ENCODE measurements around the gene JUNB. TPM values are rescaled to one million over a fixed set of nuclear protein-coding genes. Genes with fewer than 3 reads are reported as not detected.

The JUNB gene
- total and polyA plus RNA-seq, 2 of the 13 experiments (the other 11 are each of a cell fraction or from before 2014, with no cell fraction given) = 7.7 to 8.2 TPM

DNA sequence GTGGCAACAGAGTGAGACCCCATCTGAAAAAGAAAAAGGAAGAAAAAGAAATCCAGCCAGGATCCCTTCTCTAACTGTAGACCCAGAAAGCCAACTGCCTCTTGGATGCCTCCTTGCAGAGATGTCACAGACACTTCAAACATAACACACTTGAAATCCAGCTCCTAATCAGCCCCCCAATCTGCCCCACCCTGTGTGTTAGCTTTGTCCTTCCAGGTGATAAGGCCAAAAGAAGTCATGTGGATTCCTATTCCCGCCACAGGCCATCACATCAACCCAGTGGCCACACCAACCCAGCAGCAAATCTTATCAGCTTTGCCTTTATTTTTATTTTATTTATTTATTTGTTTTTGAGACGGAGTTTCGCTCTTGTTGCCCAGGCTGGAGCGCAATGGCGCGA is 31.6 kb upstream of the JUNB start:
- H3K9me3 ChIP-seq (ENCODE audit: low read length) = no peaks in the 10 kb centered on the region
- no peak for FAIRE-seq
- H3K27ac ChIP-seq (ENCODE audit: extremely low read length, insufficient read depth, low read length) = no peak overlapping the region
- no peak overlapping the region for H2AFZ ChIP-seq (ENCODE audit: low read length)
- H3K79me2 ChIP-seq (ENCODE audit: insufficient read depth, low read length) = no peaks in the 10 kb centered on the region
- in situ Hi-C loops (cut with HindIII; ENCODE audit: extremely low pct_ligation_motif_present, low pct_unique_long_range_greater_than_20kb) = loop anchor here (5.0 kb wide), 1 partner anchor 47 kb away; no protein-coding TSS in a partner anchor
- DNase-seq (ENCODE audit: low spot score) = no peak
- no peak overlapping the region for H3K4me2 ChIP-seq (ENCODE audit: low read depth, low read length)
- no peak for TF ChIP-seq GTF2F1 (IDR thresholded peaks at IDR 0.05; ENCODE audit: low read length)
- no peak for TF ChIP-seq FOXJ3 (CRISPR knock-in tag; IDR thresholded peaks at IDR 0.05; ENCODE audit: borderline replicate concordance)
- no peak for TF ChIP-seq MTA1 (CRISPR knock-in tag; IDR thresholded peaks at IDR 0.05; ENCODE audit: borderline replicate concordance)
- TF ChIP-seq NCOR1 (IDR thresholded peaks at IDR 0.05; ENCODE audit: borderline replicate concordance, low read length) = no peak
- TF ChIP-seq ELF4 (CRISPR knock-in tag; IDR thresholded peaks at IDR 0.05; ENCODE audit: borderline replicate concordance) = no peak
- TF ChIP-seq ZMYM3 (CRISPR knock-in tag; IDR thresholded peaks at IDR 0.05) = no peak
- TF ChIP-seq, protein P1, sequence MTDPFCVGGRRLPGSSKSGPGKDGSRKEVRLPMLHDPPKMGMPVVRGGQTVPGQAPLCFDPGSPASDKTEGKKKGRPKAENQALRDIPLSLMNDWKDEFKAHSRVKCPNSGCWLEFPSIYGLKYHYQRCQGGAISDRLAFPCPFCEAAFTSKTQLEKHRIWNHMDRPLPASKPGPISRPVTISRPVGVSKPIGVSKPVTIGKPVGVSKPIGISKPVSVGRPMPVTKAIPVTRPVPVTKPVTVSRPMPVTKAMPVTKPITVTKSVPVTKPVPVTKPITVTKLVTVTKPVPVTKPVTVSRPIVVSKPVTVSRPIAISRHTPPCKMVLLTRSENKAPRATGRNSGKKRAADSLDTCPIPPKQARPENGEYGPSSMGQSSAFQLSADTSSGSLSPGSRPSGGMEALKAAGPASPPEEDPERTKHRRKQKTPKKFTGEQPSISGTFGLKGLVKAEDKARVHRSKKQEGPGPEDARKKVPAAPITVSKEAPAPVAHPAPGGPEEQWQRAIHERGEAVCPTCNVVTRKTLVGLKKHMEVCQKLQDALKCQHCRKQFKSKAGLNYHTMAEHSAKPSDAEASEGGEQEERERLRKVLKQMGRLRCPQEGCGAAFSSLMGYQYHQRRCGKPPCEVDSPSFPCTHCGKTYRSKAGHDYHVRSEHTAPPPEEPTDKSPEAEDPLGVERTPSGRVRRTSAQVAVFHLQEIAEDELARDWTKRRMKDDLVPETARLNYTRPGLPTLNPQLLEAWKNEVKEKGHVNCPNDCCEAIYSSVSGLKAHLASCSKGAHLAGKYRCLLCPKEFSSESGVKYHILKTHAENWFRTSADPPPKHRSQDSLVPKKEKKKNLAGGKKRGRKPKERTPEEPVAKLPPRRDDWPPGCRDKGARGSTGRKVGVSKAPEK (CRISPR knock-in tag; IDR thresholded peaks at IDR 0.05; ENCODE audit: borderline replicate concordance) = no peak
- TF ChIP-seq SOX5 (CRISPR knock-in tag; IDR thresholded peaks at IDR 0.05; ENCODE audit: borderline replicate concordance) = no peak
- TF ChIP-seq EED (CRISPR knock-in tag; IDR thresholded peaks at IDR 0.05) = no peak
- TF ChIP-seq, protein P2, sequence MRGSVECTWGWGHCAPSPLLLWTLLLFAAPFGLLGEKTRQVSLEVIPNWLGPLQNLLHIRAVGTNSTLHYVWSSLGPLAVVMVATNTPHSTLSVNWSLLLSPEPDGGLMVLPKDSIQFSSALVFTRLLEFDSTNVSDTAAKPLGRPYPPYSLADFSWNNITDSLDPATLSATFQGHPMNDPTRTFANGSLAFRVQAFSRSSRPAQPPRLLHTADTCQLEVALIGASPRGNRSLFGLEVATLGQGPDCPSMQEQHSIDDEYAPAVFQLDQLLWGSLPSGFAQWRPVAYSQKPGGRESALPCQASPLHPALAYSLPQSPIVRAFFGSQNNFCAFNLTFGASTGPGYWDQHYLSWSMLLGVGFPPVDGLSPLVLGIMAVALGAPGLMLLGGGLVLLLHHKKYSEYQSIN (CRISPR knock-in tag; IDR thresholded peaks at IDR 0.05; ENCODE audit: borderline replicate concordance) = no peak
- no peak for TF ChIP-seq RBFOX2 (IDR thresholded peaks at IDR 0.05; ENCODE audit: low read depth, low read length)
- TF ChIP-seq, protein P3, sequence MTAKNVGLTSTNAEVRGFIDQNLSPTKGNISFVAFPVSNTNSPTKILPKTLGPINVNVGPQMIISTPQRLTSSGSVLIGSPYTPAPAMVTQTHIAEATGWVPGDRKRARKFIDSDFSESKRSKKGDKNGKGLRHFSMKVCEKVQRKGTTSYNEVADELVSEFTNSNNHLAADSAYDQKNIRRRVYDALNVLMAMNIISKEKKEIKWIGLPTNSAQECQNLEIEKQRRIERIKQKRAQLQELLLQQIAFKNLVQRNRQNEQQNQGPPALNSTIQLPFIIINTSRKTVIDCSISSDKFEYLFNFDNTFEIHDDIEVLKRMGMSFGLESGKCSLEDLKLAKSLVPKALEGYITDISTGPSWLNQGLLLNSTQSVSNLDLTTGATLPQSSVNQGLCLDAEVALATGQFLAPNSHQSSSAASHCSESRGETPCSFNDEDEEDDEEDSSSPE (CRISPR knock-in tag; IDR thresholded peaks at IDR 0.05) = no peak
- WGBS (ENCODE audit: low lambda C conversion rate) = 81% methylated on average over 6 of the region's 6 CpGs
- no peak overlapping the region for H3K9ac ChIP-seq (ENCODE audit: insufficient read depth, low read depth, low read length)
- peaks cover 14% of the 10 kb centered on the region for H3K4me1 ChIP-seq (ENCODE audit: insufficient read depth, low read length)
- POLR2A ChIA-PET = interaction anchor here (1.6 to 2.6 kb wide), 2 partner anchors 19 to 23 kb away, joined by 5 to 10 read pairs; partner anchors contain the start of gene GET3
- H3K36me3 ChIP-seq (replicated peaks in 1 of 2; ENCODE audit: control insufficient read depth in 1 of 2, insufficient read depth in 2 of 2, low read length in 2 of 2) = 0 out of 5 replicates have a peak, but pooled peaks cover 0 to 1% of the 10 kb centered on the region in 2 experiments
- CTCF ChIA-PET (ENCODE audit: low intra/inter-chr PET ratio, low total read pairs) = interaction anchor here (1.5 kb wide), 2 partner anchors 37 to 88 kb away, joined by 8 to 10 read pairs; no protein-coding TSS in a partner anchor
- H3K4me3 ChIP-seq (replicated peaks in 1 of 3; ENCODE audit: insufficient read depth in 1 of 3, low read depth in 2 of 3, low read length in 3 of 3) = no peak overlapping the region
- no peak for ATAC-seq
- intact Hi-C loops (cut with micrococcal nuclease; ENCODE audit: unreplicated experiment) = loop anchor here (1.0 to 2.0 kb wide), 2 partner anchors 23 to 37 kb away; partner anchors contain the start of gene GET3
- no peaks in the 10 kb centered on the region for H4K20me1 ChIP-seq (ENCODE audit: insufficient read depth, low read length)
- BruUV-seq (replicated peaks) = no TSS peak
- no peaks in the 10 kb centered on the region; a peak in 2 of 5 replicates for H3K27me3 ChIP-seq (ENCODE audit: control insufficient read depth in 1 of 2, insufficient read depth in 2 of 2, low read length in 2 of 2)

All from HepG2 (cell line).